ENCODE measurements around the gene UBXN1.

DNA sequence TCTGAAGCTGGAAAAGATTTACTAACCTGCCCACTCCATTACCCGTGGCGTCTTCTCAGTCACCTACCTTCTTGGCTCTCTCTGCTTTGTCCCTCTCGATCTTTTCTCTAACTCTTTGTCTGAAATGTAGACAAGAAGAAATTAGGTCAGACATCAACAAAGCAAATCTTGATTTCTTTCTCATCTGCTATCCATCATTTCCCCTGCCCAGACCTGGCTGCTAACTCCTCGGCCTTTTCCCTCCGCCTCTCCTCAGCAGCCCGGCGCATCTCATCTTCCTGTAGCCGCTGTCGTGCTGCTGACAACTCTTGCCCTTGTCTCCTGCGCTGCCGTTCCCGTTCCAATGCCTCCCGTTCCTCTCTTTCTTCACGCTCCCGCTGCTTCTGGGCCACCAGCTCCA, 1.2 kb downstream of the UBXN1 start:
- TF ChIP-seq, protein P1, sequence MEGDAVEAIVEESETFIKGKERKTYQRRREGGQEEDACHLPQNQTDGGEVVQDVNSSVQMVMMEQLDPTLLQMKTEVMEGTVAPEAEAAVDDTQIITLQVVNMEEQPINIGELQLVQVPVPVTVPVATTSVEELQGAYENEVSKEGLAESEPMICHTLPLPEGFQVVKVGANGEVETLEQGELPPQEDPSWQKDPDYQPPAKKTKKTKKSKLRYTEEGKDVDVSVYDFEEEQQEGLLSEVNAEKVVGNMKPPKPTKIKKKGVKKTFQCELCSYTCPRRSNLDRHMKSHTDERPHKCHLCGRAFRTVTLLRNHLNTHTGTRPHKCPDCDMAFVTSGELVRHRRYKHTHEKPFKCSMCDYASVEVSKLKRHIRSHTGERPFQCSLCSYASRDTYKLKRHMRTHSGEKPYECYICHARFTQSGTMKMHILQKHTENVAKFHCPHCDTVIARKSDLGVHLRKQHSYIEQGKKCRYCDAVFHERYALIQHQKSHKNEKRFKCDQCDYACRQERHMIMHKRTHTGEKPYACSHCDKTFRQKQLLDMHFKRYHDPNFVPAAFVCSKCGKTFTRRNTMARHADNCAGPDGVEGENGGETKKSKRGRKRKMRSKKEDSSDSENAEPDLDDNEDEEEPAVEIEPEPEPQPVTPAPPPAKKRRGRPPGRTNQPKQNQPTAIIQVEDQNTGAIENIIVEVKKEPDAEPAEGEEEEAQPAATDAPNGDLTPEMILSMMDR (IDR thresholded peaks at IDR 0.05; ENCODE audit: low read depth, low read length, poor library complexity, severe bottlenecking), result no peak
- TF ChIP-seq EZH2phosphoT487 (IDR thresholded peaks at IDR 0.05; ENCODE audit: borderline replicate concordance, low read length), result no peak

All from DOHH2 (cell line).